Measurements from ENCODE around the gene UVSSA.

- no peak for TF ChIP-seq POLR2A (IDR thresholded peaks at IDR 0.05)
- TF ChIP-seq CTCF (IDR thresholded peaks at IDR 0.05 in 4 of 5, conservative IDR thresholded peaks at IDR 0.05 in 1 of 5): peak; percentile 62 to 97 (median 90)
Observed at GRCh38 chr4:1351854-1352566, 5.0 kb downstream of the UVSSA start.

Data from gastrocnemius medialis (tissue), 4 donors.